NCI-H748 (cell line): ENCODE measurements around the gene TRPV4.

ENCODE experiments used
- DNase-seq: peaks from one replicate; lab custom pipeline; 2025; ENCODE audit not compliant: unreplicated experiment; lab: John Stamatoyannopoulos, UW

TRPV4 gene

GRCh38 chr12:109810954-109811623 lies 22.1 kb downstream of the TRPV4 start:
- no peak for DNase-seq

DNA sequence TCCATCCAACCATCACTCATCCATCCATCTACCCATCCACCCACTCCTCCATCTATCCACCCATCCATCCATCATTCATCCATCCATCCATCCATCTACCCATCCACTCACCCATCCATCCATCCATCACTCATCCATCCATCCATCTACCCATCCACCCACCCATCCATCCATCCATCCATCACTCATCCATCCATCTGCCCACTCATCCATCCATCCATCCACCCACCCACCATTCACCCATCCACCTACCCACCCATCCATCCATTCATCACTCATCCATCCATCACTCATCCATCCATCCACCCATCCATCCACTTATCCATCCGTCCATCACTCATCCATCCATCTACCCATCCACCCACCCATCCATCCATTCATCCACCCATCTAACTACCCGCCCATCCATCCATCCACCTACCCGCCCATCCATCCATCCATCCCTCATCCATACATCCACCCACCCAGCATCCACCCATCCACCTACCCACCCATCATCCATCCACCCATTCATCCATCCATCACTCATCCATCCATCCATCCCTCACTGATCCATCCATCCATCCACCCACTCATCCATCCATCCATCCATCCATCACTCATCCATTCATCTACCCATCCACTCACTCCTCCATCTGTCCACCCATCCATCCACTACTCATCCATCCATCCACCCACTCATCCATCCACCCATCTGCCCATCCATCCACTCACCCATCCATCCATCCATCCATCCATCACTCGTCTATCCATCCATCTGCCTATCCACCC lies 24.1 kb downstream of the TRPV4 start:
- no peak for DNase-seq

DNA sequence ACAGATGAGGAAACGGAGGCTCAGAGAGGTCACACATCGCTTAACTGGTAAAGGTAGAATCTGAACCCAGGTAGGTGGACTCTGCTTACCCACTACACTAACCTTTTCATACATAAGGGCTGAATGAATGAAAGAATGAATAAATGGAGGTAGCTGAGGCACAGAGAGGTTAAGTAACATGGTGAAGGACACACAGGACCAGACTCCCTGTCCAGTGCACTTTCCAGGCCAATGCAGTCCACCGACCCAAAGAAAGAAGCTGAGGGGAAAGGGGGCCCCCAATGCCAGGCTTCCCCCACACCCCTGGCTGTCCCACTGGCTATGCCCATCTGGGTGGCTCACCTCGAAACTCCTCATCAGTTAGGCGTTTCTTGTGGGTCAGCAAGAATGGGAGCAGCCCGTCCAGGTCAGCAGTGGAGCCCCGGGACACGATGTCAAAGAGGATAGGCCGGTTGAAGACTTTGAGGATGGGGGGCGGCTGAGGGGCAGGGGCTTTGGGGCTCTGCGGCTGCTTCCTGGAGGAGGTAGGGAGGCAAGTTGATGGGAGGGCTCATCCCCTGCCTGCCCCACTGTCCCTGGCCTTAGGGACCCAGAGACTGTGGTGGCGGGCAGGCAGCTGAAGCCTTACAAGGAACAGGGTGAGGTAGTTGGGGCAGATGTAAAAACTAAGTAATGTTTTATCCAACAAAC lies 25.1 kb downstream of the TRPV4 start:
- DNase-seq = no peak

GRCh38 chr12:109804820-109805761 lies 28.1 kb downstream of the TRPV4 start:
- DNase-seq = peak; percentile 53

DNA sequence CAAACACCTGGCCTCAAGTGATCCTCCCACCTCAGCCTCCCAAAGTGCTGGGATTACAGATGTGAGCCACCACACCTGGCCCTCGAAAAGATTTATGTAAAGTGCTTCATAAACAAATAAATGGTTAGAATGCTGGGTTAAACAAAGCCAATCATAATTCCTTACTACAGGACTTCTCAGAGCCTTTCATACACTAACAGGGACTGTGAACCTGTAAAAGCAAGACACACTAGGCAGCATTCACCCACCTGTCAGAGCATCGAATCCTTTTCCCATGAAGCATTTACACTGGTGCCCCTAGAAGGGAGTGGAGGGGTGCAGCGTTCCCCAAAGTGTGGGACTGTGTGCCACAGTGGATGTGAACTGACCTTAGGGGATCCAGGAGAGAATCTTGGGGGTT lies 29.5 kb downstream of the TRPV4 start:
- no peak for DNase-seq

DNA sequence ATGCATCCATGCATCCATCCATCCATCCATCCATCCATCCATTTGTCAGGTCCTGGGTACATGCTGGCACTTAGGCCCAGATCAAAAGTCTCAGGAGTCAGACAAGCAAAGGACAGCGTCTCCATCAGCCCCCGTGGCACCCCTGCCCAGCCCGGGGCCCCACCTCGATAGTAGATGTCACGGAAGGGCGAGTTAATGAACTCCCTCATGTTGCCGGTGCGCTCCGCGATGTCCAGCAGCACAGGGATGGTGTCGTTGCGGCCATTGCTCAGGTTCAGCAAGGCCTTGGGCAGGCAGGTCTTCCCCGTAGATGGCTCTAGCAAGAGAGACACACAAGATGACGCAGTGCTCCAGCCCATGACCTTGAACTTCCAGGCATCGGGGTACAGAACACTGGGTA lies 30.4 kb downstream of the TRPV4 start:
- no peak for DNase-seq

DNA sequence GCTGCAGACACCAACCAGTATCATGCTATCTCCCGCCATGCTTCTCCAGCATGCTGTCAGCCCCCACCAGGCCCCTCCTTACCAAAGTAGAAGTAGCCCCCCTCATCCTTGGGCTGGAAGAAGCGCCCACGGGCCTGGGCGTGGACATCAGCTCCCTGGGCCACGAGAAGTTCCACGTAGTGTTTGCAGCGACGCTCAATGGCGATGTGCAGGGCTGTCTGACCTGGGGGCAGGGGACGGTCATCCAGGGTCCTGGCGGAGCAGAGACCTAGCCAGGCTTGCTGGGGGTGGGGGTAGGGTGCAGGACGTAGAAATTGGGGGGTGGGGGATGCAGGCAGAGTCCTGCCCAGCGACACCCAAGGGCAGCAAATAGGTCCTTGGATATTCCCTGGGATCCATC lies 32.7 kb downstream of the TRPV4 start:
- no peak for DNase-seq

- no peak for DNase-seq
Observed at GRCh38 chr12:109798691-109799090, 34.5 kb downstream of the TRPV4 start.

DNA sequence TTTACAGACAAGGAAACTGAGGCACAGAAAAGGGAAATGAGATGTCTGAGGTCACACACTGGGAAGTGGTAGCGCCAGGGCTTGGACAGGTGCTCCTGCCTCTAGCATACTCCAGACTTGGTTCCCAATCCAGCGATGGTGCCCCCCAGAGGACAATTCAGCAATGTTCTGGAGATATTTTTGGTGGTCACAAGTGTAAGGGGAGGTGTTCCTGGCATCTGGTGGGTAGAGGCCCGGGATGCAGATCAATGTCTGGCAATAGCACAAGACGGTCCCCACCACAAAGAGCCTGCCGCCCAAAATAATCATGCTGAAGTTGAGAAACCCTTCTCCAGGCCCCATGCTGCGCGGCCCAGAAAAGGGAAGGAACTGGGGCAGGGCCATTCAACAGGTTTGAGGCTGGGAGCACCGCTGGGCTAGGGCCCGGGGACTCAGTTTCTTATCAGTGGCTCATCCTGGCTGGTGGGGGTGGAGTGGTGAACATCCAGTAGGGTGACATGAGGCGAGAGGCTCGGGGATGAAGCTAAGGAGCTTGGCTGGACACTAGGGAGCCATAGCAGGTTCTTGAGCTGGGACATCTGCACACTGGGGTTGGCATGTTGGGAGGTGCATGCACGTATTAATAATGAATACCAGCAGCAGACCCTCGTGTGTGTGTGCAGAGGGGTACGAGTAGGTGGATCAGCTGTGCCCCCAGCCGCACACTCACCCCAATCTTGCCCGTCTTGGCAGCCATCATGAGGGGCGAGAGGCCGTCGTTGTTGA lies 35.1 kb downstream of the TRPV4 start:
- peak; percentile 19 for DNase-seq

DNA sequence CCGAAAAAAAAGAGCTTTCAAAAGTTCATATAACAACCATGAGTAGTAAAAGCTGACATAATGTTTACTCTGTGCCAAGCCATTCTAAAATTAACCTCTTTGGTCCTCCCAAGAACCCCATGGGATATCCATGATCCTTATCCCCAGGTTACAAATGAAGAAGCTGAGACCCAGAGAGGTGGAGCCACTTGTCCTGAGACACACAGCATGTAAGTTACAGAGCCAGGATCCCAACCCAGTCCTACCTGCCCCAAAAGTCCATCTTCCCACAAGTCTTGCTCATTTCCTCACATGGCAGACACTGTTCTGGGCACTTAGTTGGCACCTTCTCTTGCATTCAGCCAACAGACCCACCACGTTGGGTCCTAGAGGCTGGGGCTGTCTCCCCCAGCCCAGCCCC lies 37.1 kb downstream of the TRPV4 start:
- DNase-seq = no peak

DNA sequence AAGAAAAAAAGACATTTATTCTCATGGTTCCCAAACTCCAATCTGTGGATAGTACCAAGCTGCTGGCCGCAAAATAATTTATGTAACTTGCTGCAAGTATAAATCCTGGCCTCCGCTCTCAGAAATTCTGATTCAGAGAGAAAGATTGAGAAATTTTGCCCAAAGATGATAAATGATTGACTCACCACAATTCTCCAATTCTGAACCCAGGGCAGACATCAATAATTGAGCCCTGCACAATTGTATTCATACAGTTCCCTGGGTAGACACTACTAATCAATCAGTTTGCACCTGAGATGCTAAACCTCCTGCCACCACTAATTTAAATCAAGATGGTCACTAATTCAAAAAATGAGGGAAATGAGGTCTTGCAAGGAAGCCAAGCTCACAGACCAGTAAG lies 38.2 kb downstream of the TRPV4 start:
- DNase-seq = no peak

GRCh38 chr12:109793826-109794501 lies 39.2 kb downstream of the TRPV4 start:
- DNase-seq = no peak

DNA sequence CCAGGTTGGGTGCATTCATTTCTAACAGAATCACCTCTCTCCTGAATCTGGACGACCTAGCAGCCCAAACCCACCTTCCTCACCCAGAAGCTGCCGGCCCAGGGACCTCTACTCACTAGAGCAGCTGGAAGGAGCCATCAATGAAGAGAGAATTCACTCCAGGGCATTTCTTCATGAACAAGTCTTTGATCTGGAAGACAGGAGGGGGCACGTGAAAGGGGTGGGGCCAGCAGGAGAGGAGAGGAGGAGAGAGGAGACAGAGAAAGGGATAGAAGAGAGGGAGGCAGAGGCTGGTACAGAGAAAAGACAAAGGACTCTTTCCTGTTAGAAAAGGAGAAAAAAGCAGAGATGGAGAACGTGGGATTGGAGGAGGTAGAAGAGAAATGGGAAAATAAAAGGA lies 39.8 kb downstream of the TRPV4 start:
- no peak for DNase-seq

DNA sequence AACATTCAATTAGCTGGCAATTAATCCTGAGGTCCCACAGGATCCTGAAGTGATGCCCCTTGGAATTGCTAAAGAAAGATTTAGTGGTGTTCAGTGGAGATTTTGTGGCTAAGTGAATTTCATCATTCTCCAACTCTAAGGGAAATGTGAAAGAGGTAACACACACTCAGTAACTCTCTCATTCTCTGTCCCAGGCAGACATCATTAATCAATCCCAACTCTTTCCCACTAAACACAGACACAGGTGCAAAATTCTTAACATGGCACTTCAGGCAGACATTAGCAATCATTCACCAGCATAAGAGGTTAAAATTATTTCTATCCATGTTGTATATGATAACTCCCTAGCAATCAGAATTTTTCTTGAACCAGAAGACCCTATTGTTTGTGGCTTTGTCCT lies 40.2 kb downstream of the TRPV4 start:
- DNase-seq = no peak

GRCh38 chr12:109789526-109790048 lies 43.6 kb downstream of the TRPV4 start:
- DNase-seq = no peak

GRCh38 chr12:109786799-109787198 lies 46.4 kb downstream of the TRPV4 start:
- no peak for DNase-seq

DNA sequence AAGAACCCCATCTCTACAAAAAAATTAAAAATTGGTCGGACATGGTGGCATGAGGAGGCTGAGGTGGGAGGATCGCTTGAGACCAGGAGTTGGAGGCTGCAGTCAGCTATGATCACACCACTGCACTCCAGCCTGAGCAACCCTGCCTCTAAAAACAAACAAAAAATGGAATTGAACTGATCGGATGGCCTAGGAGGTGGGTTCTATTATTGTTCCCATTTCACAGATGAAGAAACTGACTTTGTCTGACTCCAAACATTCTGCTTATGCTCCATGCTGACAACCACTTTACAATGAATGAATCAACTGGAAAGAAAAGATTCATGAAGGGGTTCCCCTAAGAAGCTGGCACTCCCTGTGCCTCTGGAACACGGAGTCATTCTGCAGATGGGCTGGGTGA lies 47.3 kb downstream of the TRPV4 start:
- no peak for DNase-seq

GRCh38 chr12:109783965-109784244 lies 49.3 kb downstream of the TRPV4 start:
- DNase-seq = no peak

DNA sequence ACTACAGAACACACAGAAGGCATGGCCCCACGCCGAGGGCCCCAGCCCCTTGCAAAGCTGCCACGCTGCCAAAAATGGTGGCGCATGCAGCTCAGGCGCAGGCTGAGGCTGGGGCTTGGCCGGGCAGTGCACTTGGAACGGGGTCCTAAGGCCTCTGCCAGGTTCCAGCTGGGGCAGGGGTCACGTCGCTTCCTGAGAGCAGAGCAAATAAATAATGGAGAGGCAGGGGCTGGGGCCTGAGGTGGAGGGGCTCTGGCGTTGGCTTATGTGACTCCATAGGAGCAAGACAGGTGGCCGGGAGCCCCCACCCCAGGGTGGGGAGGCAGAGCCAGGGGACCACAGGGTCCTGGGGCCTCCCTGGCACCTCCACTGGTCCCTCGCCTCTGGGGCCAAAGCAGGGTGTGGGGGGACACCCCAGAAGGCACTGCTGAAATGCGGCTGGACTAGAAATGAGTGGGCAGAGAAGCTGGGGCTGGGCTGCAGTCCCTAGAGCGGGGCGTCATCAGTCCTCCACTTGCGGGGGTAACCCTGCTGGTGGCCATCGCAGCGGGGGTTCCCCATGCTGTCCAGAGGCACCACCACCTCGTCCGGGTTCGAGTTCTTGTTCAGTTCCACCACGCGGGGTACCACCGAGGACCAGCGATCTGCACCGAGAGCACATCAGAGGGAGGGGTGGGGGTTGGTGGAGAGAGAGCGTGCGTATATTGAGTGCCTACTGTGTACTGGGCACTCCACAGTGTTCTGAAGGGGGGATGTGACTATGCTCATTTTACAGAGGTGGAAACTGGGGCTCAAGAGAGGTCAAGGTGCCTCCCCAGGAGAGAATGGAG lies 49.8 kb downstream of the TRPV4 start:
- no peak for DNase-seq
